ENCODE data around the gene KRIT1. TPM values are rescaled to one million over a fixed set of nuclear protein-coding genes. Genes with fewer than 3 reads are reported as not detected.
"Not testable (repeated sequence)": the region's sequence is repeated elsewhere in the genome, so short reads cannot be mapped to it uniquely, and the experiment has no call there.

KRIT1 gene
- total RNA-seq, 1 donor from 2014 or later, result 39.2 TPM

DNA sequence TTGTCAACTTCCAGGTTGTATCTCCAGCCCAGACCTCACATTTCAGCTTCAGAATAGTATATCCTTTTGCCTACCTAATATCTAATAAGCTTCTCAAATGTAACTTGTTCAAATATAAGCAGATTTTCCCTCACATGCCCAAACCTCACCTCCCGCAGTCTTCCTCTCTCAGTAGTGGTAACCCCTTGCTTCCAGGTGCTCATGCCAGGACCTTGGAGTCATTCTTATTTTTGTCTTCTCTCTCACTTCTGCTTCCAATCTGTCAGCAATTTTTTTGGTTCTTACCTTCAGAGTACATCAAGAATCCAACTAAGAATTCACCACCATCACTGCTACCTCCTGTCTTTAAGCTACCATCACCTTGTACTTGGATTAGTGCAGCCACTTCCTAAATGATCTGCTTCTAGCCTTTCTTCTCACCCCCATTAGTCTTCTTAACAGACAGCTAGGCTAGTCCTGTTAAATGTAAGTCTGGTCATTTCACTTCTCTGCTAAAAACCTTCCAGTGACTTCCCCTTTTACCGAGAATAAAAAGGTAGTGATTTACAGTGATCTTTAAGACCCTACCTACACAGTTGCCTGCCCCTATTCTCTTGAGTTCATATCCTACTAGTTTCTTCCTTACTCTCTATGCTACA lies 14.0 kb upstream of the KRIT1 start:
- no peaks in the 10 kb centered on the region for H3K27me3 Mint-ChIP-seq (ENCODE audit: unreplicated experiment)
- TF ChIP-seq, protein P1, sequence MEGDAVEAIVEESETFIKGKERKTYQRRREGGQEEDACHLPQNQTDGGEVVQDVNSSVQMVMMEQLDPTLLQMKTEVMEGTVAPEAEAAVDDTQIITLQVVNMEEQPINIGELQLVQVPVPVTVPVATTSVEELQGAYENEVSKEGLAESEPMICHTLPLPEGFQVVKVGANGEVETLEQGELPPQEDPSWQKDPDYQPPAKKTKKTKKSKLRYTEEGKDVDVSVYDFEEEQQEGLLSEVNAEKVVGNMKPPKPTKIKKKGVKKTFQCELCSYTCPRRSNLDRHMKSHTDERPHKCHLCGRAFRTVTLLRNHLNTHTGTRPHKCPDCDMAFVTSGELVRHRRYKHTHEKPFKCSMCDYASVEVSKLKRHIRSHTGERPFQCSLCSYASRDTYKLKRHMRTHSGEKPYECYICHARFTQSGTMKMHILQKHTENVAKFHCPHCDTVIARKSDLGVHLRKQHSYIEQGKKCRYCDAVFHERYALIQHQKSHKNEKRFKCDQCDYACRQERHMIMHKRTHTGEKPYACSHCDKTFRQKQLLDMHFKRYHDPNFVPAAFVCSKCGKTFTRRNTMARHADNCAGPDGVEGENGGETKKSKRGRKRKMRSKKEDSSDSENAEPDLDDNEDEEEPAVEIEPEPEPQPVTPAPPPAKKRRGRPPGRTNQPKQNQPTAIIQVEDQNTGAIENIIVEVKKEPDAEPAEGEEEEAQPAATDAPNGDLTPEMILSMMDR (IDR thresholded peaks at IDR 0.05; ENCODE audit: unreplicated experiment), result no peak
- H3K4me1 Mint-ChIP-seq (ENCODE audit: unreplicated experiment), result no peaks in the 10 kb centered on the region
- H3K36me3 Mint-ChIP-seq (ENCODE audit: low read depth, unreplicated experiment), result peaks cover 4% of the 10 kb centered on the region
- H3K27ac Mint-ChIP-seq (ENCODE audit: unreplicated experiment), result no peak overlapping the region
- DNase-seq (ENCODE audit: low spot score), result no peak
- H3K9me3 Mint-ChIP-seq (ENCODE audit: unreplicated experiment), result no peaks in the 10 kb centered on the region
- no peak overlapping the region for H3K4me3 Mint-ChIP-seq (ENCODE audit: unreplicated experiment)

DNA sequence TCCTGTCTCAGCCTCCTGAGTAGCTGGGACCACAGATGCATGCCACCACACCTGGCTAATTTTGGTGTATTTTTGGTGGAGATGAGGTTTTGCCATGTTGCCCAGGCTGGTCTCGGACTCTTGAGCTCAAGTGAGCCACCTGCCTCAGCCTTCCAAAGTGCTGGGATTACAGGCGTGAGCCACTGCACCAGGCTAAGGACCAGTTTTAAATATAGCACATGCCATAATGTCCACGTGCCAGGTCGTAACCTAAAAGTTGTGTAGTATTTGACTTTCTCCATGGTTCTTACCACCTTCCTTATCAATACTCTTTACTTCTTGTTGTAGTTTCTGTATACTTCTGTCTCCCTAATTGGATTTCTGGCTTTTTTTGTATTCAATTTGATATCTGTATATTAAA lies 13.3 kb upstream of the KRIT1 start:
- TF ChIP-seq, protein P1 (IDR thresholded peaks at IDR 0.05; ENCODE audit: unreplicated experiment), result no peak
- Mint-ChIP-seq H3K27me3 (ENCODE audit: unreplicated experiment) (no peaks in the 10 kb centered on the region), H3K9me3 (ENCODE audit: unreplicated experiment) (no peaks in the 10 kb centered on the region), H3K4me1 (ENCODE audit: unreplicated experiment) (no peaks in the 10 kb centered on the region), H3K4me3 (ENCODE audit: unreplicated experiment) (no peak overlapping the region), H3K27ac (ENCODE audit: unreplicated experiment) (no peak overlapping the region), H3K36me3 (ENCODE audit: low read depth, unreplicated experiment) (peaks cover 4% of the 10 kb centered on the region)
- DNase-seq (ENCODE audit: low spot score), result no peak

DNA sequence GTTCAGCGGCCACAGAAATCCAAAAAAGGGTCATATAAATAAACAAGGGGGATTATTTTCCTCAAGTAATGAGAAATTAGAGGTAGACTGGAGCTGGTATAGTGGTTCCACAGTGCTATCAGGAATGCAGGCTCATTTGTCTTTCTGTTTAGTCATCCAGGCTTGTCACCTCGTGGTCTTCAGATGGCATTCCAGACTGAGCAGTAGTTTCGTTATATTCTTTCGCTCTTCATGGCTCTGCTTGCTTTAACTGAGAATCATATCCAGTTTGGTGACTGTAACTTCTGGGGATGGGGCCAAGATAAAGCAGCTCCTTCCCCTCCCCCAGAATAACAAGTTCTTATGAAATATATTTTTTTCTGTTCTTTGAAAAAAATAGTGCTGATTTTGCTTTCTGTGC lies 9.6 kb upstream of the KRIT1 start:
- TF ChIP-seq, protein P1 (IDR thresholded peaks at IDR 0.05; ENCODE audit: unreplicated experiment), result no peak
- Mint-ChIP-seq H3K4me1 (ENCODE audit: unreplicated experiment) (no peaks in the 10 kb centered on the region), H3K9me3 (ENCODE audit: unreplicated experiment) (no peaks in the 10 kb centered on the region), H3K36me3 (ENCODE audit: low read depth, unreplicated experiment) (peaks cover 11% of the 10 kb centered on the region), H3K27me3 (ENCODE audit: unreplicated experiment) (no peaks in the 10 kb centered on the region), H3K4me3 (ENCODE audit: unreplicated experiment) (no peak overlapping the region), H3K27ac (ENCODE audit: unreplicated experiment) (no peak overlapping the region)
- no peak for DNase-seq (ENCODE audit: low spot score)

DNA sequence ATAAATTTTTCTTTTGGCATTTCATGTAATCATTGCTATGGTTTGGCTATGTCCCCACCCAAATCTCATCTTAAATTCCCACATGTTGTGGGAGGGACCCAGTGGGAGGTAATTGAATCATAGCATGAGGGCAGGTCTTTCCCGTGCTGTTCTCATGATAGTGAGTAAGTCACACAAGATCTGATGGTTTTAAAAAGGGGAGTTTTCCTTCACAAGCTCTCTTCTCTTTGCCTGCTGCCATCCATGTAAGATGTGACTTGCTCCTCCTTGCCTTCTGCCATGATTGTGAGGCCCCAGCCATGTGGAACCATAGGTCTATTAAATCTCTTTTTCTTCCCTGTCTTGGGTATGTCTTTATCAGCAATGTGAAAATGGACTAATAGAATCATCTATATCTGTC lies 9.1 kb upstream of the KRIT1 start:
- not testable (repeated sequence) for DNase-seq (ENCODE audit: low spot score); H3K9me3 Mint-ChIP-seq (ENCODE audit: unreplicated experiment); H3K27ac Mint-ChIP-seq (ENCODE audit: unreplicated experiment); H3K4me3 Mint-ChIP-seq (ENCODE audit: unreplicated experiment); H3K27me3 Mint-ChIP-seq (ENCODE audit: unreplicated experiment); H3K4me1 Mint-ChIP-seq (ENCODE audit: unreplicated experiment)
- peaks cover 11% of the 10 kb centered on the region for H3K36me3 Mint-ChIP-seq (ENCODE audit: low read depth, unreplicated experiment)

DNA sequence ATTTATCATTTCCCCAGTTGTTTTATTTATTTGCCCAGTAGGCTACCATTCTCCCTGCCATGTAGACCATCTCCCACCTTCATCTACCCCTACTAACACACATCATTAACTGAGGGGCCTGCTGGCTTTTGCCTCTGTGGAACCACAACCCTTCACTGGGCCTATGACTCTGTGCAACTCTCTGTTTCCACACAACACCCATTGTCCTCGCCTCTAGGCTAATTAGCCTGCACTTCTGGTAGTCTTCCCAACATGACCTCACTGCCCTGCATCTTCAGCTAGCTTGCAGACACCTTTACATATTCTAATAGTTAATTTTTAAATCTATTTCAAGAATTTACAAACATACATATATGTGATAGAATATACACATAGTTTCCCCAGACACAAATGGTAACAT lies 7.5 kb upstream of the KRIT1 start:
- TF ChIP-seq, protein P1 (IDR thresholded peaks at IDR 0.05; ENCODE audit: unreplicated experiment), result no peak
- H3K27me3 Mint-ChIP-seq (ENCODE audit: unreplicated experiment), result no peaks in the 10 kb centered on the region
- peaks cover 11% of the 10 kb centered on the region for H3K36me3 Mint-ChIP-seq (ENCODE audit: low read depth, unreplicated experiment)
- H3K27ac Mint-ChIP-seq (ENCODE audit: unreplicated experiment), result no peak overlapping the region
- no peaks in the 10 kb centered on the region for H3K9me3 Mint-ChIP-seq (ENCODE audit: unreplicated experiment)
- no peak for DNase-seq (ENCODE audit: low spot score)
- no peaks in the 10 kb centered on the region for H3K4me1 Mint-ChIP-seq (ENCODE audit: unreplicated experiment)
- H3K4me3 Mint-ChIP-seq (ENCODE audit: unreplicated experiment), result no peak overlapping the region
